Liver (tissue), 3 donors: ENCODE results near the gene ZNF574.

Experiments
- ATF3 ChIP-seq: IDR thresholded peaks from 2 replicates; pipeline ENCODE4 v1.6.1; 2016; ENCODE audit warnings: antibody characterized with exemption
- CTCF ChIP-seq: fragments of 150-350 bp; IDR thresholded peaks from 2 replicates; pipeline ENCODE4 v1.5.1; 2017; ENCODE audit warnings: improper control_type of control experiment, low read depth, low read length; ENCODE audit not compliant: missing input control
- FOXA1 ChIP-seq: IDR thresholded peaks from 2 replicates; pipeline ENCODE4 v1.6.1; 2016; ENCODE audit warnings: antibody characterized with exemption
- FOXA2 ChIP-seq: IDR thresholded peaks from 2 replicates; pipeline ENCODE4 v1.6.1; 2016; ENCODE audit warnings: antibody characterized with exemption
- GABPA ChIP-seq, 2 donors: IDR thresholded peaks in 1 of 2; conservative IDR thresholded peaks in 1 of 2; 2 replicates each; pipeline ENCODE4 v1.6.1; 2016; ENCODE audit warnings: antibody characterized with exemption in 2 of 2, mild to moderate bottlenecking in 1 of 2, moderate library complexity in 1 of 2
- HNF4G ChIP-seq: IDR thresholded peaks from 2 replicates; pipeline ENCODE4 v1.6.1; 2016; ENCODE audit warnings: antibody characterized with exemption
- JUND ChIP-seq, 2 donors: IDR thresholded peaks; 2 replicates each; pipeline ENCODE4 v1.6.1; 2016; ENCODE audit warnings: antibody characterized with exemption in 2 of 2
- RAD21 ChIP-seq, 2 donors: IDR thresholded peaks; 2 replicates each; pipeline ENCODE4 v1.6.1; 2016; ENCODE audit warnings: antibody characterized with exemption in 2 of 2, mild to moderate bottlenecking in 2 of 2
- REST ChIP-seq: IDR thresholded peaks from 2 replicates; pipeline ENCODE4 v1.6.1; 2016; ENCODE audit warnings: antibody characterized with exemption, mild to moderate bottlenecking
- RXRA ChIP-seq, 2 donors: IDR thresholded peaks; 2 replicates each; pipeline ENCODE4 v1.6.1; 2017 to 2018; ENCODE audit warnings: antibody characterized with exemption in 2 of 2, mild to moderate bottlenecking in 1 of 2
- TAF1 ChIP-seq: conservative IDR thresholded peaks from 2 replicates; pipeline ENCODE4 v1.6.1; 2016; ENCODE audit warnings: antibody characterized with exemption, mild to moderate bottlenecking
- YY1 ChIP-seq: IDR thresholded peaks from 2 replicates; pipeline ENCODE4 v1.6.1; 2016; ENCODE audit warnings: antibody characterized with exemption, mild to moderate bottlenecking
- ZBTB33 ChIP-seq: IDR thresholded peaks from 2 replicates; pipeline ENCODE4 v1.6.1; 2016; ENCODE audit warnings: antibody characterized with exemption
- donor health status: healthy.
- donor health status: healthy.

- TF ChIP-seq RXRA (IDR thresholded peaks at IDR 0.05) (no peak), CTCF (no peak), TAF1 (no peak), FOXA1 (no peak), JUND (IDR thresholded peaks at IDR 0.05) (no peak), GABPA (IDR thresholded peaks at IDR 0.05 in 1 of 2, conservative IDR thresholded peaks at IDR 0.05 in 1 of 2) (no peak), RAD21 (IDR thresholded peaks at IDR 0.05) (no peak), REST (no peak), HNF4G (no peak), ATF3 (no peak), ZBTB33 (no peak), YY1 (no peak), FOXA2 (no peak)
Measured at GRCh38 chr19:42040031-42040430, 35.9 kb upstream of the ZNF574 start.
